GM12878 (cell line): ENCODE measurements around the gene HDAC5. TPM values are rescaled to one million over a fixed set of nuclear protein-coding genes. Genes with fewer than 3 reads are reported as not detected.

ENCODE experiments used
- BACH1 ChIP-seq: fragments of 450-650 bp; IDR thresholded peaks from 2 replicates; pipeline ENCODE4 v1.6.1; 2017; ENCODE audit warnings: mild to moderate bottlenecking, borderline replicate concordance
- BHLHE40 ChIP-seq, 2 experiments: fragments of 450-650 bp in 1 of 2; IDR thresholded peaks; 2 replicates each; pipeline ENCODE4 v1.6.1; 2011 to 2017; ENCODE audit warnings: low read depth in 2 of 2, borderline replicate concordance in 1 of 2, improper control_type of control experiment in 1 of 2, low read length in 1 of 2, mild to moderate bottlenecking in 1 of 2
- IKZF1 ChIP-seq: fragments of 450-650 bp; conservative IDR thresholded peaks from 2 replicates; pipeline ENCODE4 v1.6.1; 2017; ENCODE audit warnings: antibody characterized with exemption, mild to moderate bottlenecking
- IKZF2 ChIP-seq, 2 experiments: fragments of 450-650 bp; IDR thresholded peaks; 2 replicates each; pipeline ENCODE4 v1.6.1; 2017; ENCODE audit warnings: mild to moderate bottlenecking in 2 of 2, moderate library complexity in 2 of 2
- IRF4 ChIP-seq: IDR thresholded peaks from 2 replicates; pipeline ENCODE4 v1.6.1; 2011; ENCODE audit warnings: low read depth, low read length
- PAX5 ChIP-seq: IDR thresholded peaks from 2 replicates; pipeline ENCODE4 v1.6.1; 2011; ENCODE audit warnings: low read depth, low read length, borderline replicate concordance
- TCF12 ChIP-seq: IDR thresholded peaks from 2 replicates; pipeline ENCODE4 v1.6.1; 2011; ENCODE audit warnings: low read depth, mild to moderate bottlenecking, low read length
- ZNF207 ChIP-seq: fragments of 450-650 bp; IDR thresholded peaks from 2 replicates; pipeline ENCODE4 v1.6.1; 2014; ENCODE audit warnings: antibody characterized with exemption, mild to moderate bottlenecking, borderline replicate concordance
- ZNF217 ChIP-seq: fragments of 450-650 bp; IDR thresholded peaks from 2 replicates; pipeline ENCODE4 v1.6.1; 2017; ENCODE audit warnings: antibody characterized with exemption, mild to moderate bottlenecking
- polyA plus RNA-seq, 11 experiments: library from polyadenylated mRNA; depleted of rRNA in 4 of 11; unstranded in 6 of 11; stranded (reverse) in 5 of 11; fragments of >200 nt; fragmentation: Nextera tagmentation in 4 of 11; fragmentation: Illumina TruSeq in 1 of 11; extraction: Ambion mirVana in 4 of 11; extraction: Trizol in 1 of 11; gene quantifications; 1 replicate in 1 of 11; 2 replicates in 10 of 11; pipeline versions ENCODE4 v1.2.1 to v1.2.3, GENCODE V29; 2011 to 2016; ENCODE audit warnings: inconsistent platforms in 2 of 11, missing spikeins in 2 of 11, low read depth in 1 of 11
- total RNA-seq, 4 experiments: library from RNA; depleted of rRNA in 3 of 4; stranded (reverse); fragments of >200 nt in 3 of 4; fragmentation: Illumina TruSeq in 1 of 4; extraction: Trizol in 1 of 4; gene quantifications; 2 replicates each; pipeline versions ENCODE4 v1.2.1 to v1.2.3, GENCODE V29; 2013 to 2021
- TF ChIP-seq, protein P1 (sequence below): fragments of 150-350 bp; IDR thresholded peaks from 2 replicates; pipeline ENCODE4 v1.6.1; 2016; ENCODE audit warnings: low read depth, low read length
- TF ChIP-seq, protein P2 (sequence below): fragments of 450-650 bp; IDR thresholded peaks from 2 replicates; pipeline ENCODE4 v1.6.1; 2016; ENCODE audit warnings: mild to moderate bottlenecking

HDAC5 gene
- total and polyA plus RNA-seq, 10 of the 15 experiments (the other 5 are each of a cell fraction or from before 2014, with no cell fraction given), result 1.1 to 58.0 (median 27.3) TPM

DNA sequence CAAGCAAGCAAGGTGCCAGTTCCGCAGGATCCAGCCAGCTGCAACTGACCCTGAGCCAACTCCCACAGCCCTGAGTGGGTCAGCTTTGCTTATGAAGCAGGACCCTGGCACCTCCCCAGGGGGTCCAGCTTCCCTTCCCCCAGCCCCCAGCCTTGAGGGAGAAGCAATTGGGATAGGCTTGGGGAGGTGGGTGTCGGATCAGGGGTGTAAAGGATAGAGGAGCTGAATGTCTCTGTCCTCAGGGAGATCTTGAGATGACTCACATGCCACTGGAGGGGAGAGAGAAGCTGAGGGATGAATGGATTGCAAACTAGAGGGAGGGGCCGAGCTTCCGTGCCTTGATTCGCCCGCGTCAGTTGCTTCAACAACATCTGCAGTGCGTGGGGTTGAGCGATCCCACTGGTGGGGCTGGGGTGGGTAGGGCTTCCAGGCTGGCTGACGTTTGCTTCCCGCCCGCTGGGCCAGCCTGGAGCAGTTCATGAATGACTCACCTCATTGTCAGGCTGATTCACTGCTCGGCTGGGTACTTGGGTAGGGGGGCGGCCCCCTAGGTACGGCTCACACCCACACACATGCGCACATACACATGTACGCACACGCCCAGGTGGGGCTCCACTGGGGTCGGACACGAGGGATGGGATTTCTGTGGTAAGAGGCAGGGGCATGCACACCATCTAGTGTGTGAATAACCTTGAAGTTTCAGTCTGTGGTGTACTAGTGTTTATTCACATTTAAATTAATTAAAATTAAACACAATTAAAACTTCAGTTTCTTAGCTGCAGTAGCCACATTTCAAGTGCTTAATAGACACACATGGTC lies 14.7 kb upstream of the HDAC5 start (continued):
- TF ChIP-seq TCF12 (0 out of 2 replicates have a peak, but pooled peaks have one; percentile 40), BACH1 (peak; percentile 65), PAX5 (0 out of 2 replicates have a peak, but pooled peaks have one; percentile 55), IKZF2 (IDR thresholded peaks at IDR 0.05) (peak; percentile 79 to 81), BHLHE40 (IDR thresholded peaks at IDR 0.05; ENCODE audit: borderline replicate concordance in 1 of 2, low read depth in 2 of 2, low read length in 1 of 2) (peak in 1 of 2 experiments; percentile 54; a peak in 1 of 4 replicates), ZNF207 (no peak), ZNF217 (no peak), IKZF1 (peak; percentile 87), IRF4 (0 out of 2 replicates have a peak, but pooled peaks have one; percentile 11)
- TF ChIP-seq, protein P1, sequence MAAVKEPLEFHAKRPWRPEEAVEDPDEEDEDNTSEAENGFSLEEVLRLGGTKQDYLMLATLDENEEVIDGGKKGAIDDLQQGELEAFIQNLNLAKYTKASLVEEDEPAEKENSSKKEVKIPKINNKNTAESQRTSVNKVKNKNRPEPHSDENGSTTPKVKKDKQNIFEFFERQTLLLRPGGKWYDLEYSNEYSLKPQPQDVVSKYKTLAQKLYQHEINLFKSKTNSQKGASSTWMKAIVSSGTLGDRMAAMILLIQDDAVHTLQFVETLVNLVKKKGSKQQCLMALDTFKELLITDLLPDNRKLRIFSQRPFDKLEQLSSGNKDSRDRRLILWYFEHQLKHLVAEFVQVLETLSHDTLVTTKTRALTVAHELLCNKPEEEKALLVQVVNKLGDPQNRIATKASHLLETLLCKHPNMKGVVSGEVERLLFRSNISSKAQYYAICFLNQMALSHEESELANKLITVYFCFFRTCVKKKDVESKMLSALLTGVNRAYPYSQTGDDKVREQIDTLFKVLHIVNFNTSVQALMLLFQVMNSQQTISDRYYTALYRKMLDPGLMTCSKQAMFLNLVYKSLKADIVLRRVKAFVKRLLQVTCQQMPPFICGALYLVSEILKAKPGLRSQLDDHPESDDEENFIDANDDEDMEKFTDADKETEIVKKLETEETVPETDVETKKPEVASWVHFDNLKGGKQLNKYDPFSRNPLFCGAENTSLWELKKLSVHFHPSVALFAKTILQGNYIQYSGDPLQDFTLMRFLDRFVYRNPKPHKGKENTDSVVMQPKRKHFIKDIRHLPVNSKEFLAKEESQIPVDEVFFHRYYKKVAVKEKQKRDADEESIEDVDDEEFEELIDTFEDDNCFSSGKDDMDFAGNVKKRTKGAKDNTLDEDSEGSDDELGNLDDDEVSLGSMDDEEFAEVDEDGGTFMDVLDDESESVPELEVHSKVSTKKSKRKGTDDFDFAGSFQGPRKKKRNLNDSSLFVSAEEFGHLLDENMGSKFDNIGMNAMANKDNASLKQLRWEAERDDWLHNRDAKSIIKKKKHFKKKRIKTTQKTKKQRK, result no peak
- TF ChIP-seq, protein P2, sequence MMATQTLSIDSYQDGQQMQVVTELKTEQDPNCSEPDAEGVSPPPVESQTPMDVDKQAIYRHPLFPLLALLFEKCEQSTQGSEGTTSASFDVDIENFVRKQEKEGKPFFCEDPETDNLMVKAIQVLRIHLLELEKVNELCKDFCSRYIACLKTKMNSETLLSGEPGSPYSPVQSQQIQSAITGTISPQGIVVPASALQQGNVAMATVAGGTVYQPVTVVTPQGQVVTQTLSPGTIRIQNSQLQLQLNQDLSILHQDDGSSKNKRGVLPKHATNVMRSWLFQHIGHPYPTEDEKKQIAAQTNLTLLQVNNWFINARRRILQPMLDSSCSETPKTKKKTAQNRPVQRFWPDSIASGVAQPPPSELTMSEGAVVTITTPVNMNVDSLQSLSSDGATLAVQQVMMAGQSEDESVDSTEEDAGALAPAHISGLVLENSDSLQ, result peak; percentile 18; the same call in 1 of the 2 replicates
